ENCODE data around the gene SORT1. TPM values are rescaled to one million over a fixed set of nuclear protein-coding genes. Genes with fewer than 3 reads are reported as not detected.
A peak's percentile ranks its signal among the peaks of the same experiment; 100 is the strongest.

The SORT1 gene
- total and polyA plus RNA-seq, 2 of the 4 experiments (the other 2 are of a cell fraction), result 15.8 to 16.7 TPM

DNA sequence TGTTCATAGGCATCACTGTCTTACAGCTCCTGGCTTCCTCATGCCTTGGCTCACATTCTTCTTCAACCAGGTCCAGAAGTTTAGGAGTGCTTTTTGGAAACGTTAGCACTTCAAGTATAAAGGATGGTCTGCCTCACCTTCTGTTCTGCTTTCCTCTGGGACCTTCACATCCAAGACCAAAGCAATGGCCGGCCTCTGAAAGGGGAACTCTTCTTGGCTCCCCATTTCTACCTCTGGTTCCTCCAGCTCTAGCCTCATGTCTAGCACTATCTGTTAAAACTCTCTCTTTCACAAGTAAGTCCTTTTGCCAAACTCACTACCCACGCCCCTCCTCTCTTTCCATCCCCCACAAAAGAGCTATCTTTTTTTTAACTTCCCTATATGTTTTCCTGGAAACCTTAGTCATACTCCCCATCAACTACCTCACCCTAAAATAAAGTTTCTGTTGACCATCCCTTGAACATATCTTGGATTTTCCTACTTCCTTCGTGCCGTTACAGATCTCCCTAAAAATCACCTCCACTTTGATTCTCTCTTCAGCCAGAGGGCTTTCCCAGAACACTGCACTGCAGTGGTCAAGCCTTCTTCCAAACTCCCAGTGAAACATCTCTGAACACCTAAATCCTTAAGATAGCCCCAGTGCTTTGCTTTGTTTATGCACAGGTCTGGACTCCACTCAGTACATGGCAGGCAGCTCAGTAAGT lies 7.9 kb downstream of the SORT1 start:
- peaks cover 12% of the 10 kb centered on the region for H3K9me1 ChIP-seq (ENCODE audit: insufficient read depth, low read length)
- no peak overlapping the region for H2AK9ac ChIP-seq (replicated peaks; ENCODE audit: low read depth, low read length, poor library complexity)
- 94 to 100% methylated on average over 1 to 4 of the region's 5 CpGs for WGBS, 2 experiments (ENCODE audit: extremely low coverage in 2 of 2, insufficient read length in 1 of 2)
- H3K4me2 ChIP-seq (ENCODE audit: low read depth, low read length), result no peak overlapping the region
- no peak for ATAC-seq (ENCODE audit: low read depth)
- H3K27me3 ChIP-seq (ENCODE audit: control insufficient read depth, insufficient read depth, low read length), result no peaks in the 10 kb centered on the region
- peak overlapping the region; percentile 50; the same call in 1 of the 2 replicates for H2AK5ac ChIP-seq (ENCODE audit: low read depth, low read length)
- H4K5ac ChIP-seq (ENCODE audit: low read depth, low read length), result peak overlapping the region; percentile 55
- peak overlapping the region; percentile 82 for H2BK5ac ChIP-seq (ENCODE audit: low read depth, low read length, poor library complexity, severe bottlenecking)
- no peaks in the 10 kb centered on the region for H3K36me3 ChIP-seq (ENCODE audit: control insufficient read depth, insufficient read depth, low read length)
- peaks cover 11 to 69% of the 10 kb centered on the region in 2 experiments for H3K79me1 ChIP-seq (ENCODE audit: low read depth in 1 of 2, low read length in 2 of 2)
- H3K23ac ChIP-seq (ENCODE audit: low read depth, low read length), result peak overlapping the region; percentile 64
- peak overlapping the region; percentile 57; the same call in 1 of the 2 replicates for H3K27ac ChIP-seq (ENCODE audit: insufficient read depth, low read length)
- H3K56ac ChIP-seq (ENCODE audit: extremely low read depth, insufficient read depth, low read length), result peak overlapping the region; percentile 49; the same call in 1 of the 2 replicates
- TF ChIP-seq POLR2A (IDR thresholded peaks at IDR 0.05; ENCODE audit: low read depth, low read length) (no peak), MXI1 (IDR thresholded peaks at IDR 0.05; ENCODE audit: borderline replicate concordance, low read depth, low read length) (no peak), SMC3 (IDR thresholded peaks at IDR 0.05; ENCODE audit: low read depth, low read length) (no peak), RCOR1 (IDR thresholded peaks at IDR 0.05; ENCODE audit: insufficient replicate concordance, low read length) (no peak), RFX5 (IDR thresholded peaks at IDR 0.05; ENCODE audit: low read depth, low read length) (no peak), MAFK (IDR thresholded peaks at IDR 0.05; ENCODE audit: low read depth, low read length) (no peak), FOS (IDR thresholded peaks at IDR 0.05; ENCODE audit: low read depth, low read length) (no peak), BHLHE40 (IDR thresholded peaks at IDR 0.05; ENCODE audit: low read depth, low read length) (no peak)
- TF ChIP-seq, protein P1, sequence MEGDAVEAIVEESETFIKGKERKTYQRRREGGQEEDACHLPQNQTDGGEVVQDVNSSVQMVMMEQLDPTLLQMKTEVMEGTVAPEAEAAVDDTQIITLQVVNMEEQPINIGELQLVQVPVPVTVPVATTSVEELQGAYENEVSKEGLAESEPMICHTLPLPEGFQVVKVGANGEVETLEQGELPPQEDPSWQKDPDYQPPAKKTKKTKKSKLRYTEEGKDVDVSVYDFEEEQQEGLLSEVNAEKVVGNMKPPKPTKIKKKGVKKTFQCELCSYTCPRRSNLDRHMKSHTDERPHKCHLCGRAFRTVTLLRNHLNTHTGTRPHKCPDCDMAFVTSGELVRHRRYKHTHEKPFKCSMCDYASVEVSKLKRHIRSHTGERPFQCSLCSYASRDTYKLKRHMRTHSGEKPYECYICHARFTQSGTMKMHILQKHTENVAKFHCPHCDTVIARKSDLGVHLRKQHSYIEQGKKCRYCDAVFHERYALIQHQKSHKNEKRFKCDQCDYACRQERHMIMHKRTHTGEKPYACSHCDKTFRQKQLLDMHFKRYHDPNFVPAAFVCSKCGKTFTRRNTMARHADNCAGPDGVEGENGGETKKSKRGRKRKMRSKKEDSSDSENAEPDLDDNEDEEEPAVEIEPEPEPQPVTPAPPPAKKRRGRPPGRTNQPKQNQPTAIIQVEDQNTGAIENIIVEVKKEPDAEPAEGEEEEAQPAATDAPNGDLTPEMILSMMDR (conservative IDR thresholded peaks at IDR 0.05; ENCODE audit: low read depth, low read length), result no peak
- H3K4me1 ChIP-seq (ENCODE audit: control insufficient read depth, insufficient read depth, low read length), result peaks cover 18% of the 10 kb centered on the region
- ChIA-PET CTCF (interaction anchor here (0.6 to 1.2 kb wide), 3 partner anchors 13 to 55 kb away, joined by 3 read pairs; no protein-coding TSS in a partner anchor), POLR2A (ENCODE audit: unreplicated experiment) (interaction anchor here (0.5 kb wide), 1 partner anchor 133 kb away, joined by 3 read pairs; no protein-coding TSS in a partner anchor)
- peak overlapping the region; percentile 73 for H2BK120ac ChIP-seq (ENCODE audit: low read depth, low read length)
- peak overlapping the region; percentile 38; the same call in 1 of the 2 replicates for H3K9ac ChIP-seq (ENCODE audit: low read depth, low read length)
- peaks cover 7% of the 10 kb centered on the region; the same call in 1 of the 2 replicates for H4K20me1 ChIP-seq (ENCODE audit: insufficient read depth, low read length)
- no peak for DNase-seq
- peak overlapping the region; percentile 38 to 41 for H4K8ac ChIP-seq (ENCODE audit: low read depth in 2 of 2, low read length in 2 of 2)
- peak overlapping the region; percentile 61; the same call in 2 of the 3 replicates for H2BK15ac ChIP-seq (ENCODE audit: low read depth, low read length)
- dilution Hi-C loops (cut with HindIII; ENCODE audit: low sequenced_read_pairs, unreplicated experiment), result no loop called here
- no peak overlapping the region for H3K4me3 ChIP-seq (ENCODE audit: insufficient read depth, low read depth, low read length)
- H3K9me3 ChIP-seq (ENCODE audit: control insufficient read depth, insufficient read depth, low read length), result no peaks in the 10 kb centered on the region; the same call in 1 of the 2 replicates
- no TSS peak for BruUV-seq (replicated peaks)
- intact Hi-C loops (cut with micrococcal nuclease), result no loop called here
- peak overlapping the region; percentile 29; the same call in 1 of the 2 replicates for H2BK20ac ChIP-seq (ENCODE audit: low read depth, low read length)
- peak overlapping the region; percentile 27 for H3K14ac ChIP-seq (replicated peaks; ENCODE audit: low read depth, low read length)
- in situ Hi-C loops (cut with MboI; ENCODE audit: low sequenced_read_pairs), result no loop called here
- H3K18ac ChIP-seq (ENCODE audit: low read depth, low read length), result peak overlapping the region; percentile 55
- H2AFZ ChIP-seq (replicated peaks; ENCODE audit: low read length, poor library complexity), result no peak overlapping the region
- peak overlapping the region; percentile 58 for H3K4ac ChIP-seq (ENCODE audit: low read depth, low read length)
- peak overlapping the region; percentile 46 for H4K91ac ChIP-seq (ENCODE audit: insufficient read depth, low read depth, low read length)
